ENCODE data around the gene INAVA.

- TF ChIP-seq, protein P1, sequence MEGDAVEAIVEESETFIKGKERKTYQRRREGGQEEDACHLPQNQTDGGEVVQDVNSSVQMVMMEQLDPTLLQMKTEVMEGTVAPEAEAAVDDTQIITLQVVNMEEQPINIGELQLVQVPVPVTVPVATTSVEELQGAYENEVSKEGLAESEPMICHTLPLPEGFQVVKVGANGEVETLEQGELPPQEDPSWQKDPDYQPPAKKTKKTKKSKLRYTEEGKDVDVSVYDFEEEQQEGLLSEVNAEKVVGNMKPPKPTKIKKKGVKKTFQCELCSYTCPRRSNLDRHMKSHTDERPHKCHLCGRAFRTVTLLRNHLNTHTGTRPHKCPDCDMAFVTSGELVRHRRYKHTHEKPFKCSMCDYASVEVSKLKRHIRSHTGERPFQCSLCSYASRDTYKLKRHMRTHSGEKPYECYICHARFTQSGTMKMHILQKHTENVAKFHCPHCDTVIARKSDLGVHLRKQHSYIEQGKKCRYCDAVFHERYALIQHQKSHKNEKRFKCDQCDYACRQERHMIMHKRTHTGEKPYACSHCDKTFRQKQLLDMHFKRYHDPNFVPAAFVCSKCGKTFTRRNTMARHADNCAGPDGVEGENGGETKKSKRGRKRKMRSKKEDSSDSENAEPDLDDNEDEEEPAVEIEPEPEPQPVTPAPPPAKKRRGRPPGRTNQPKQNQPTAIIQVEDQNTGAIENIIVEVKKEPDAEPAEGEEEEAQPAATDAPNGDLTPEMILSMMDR (IDR thresholded peaks at IDR 0.05): no peak
- no peak for TF ChIP-seq POLR2AphosphoS5 (IDR thresholded peaks at IDR 0.05; ENCODE audit: insufficient read depth in 1 of 2, low read depth in 1 of 2)
Measured at GRCh38 chr1:200951016-200951415, 56.3 kb downstream of the INAVA start.
